IPS-18a (cell line): ENCODE data around the gene EFTUD2.

Experiments used
- H3K27ac ChIP-seq: one replicate; pipeline ENCODE4 v1.5.1; 2013; ENCODE audit warnings: low read length
- H3K27me3 ChIP-seq: one replicate; pipeline ENCODE4 v1.6.1; 2013; ENCODE audit warnings: mild to moderate bottlenecking, low read length; ENCODE audit not compliant: control insufficient read depth, insufficient read depth
- H3K36me3 ChIP-seq: one replicate; pipeline ENCODE4 v1.6.1; 2013; ENCODE audit warnings: low read depth, low read length; ENCODE audit not compliant: control insufficient read depth
- H3K4me1 ChIP-seq: one replicate; pipeline ENCODE4 v1.6.1; 2013; ENCODE audit warnings: low read depth, low read length; ENCODE audit not compliant: control insufficient read depth
- H3K4me3 ChIP-seq: one replicate; pipeline ENCODE4 v1.5.1; 2013; ENCODE audit warnings: low read length
- H3K9ac ChIP-seq: one replicate; pipeline ENCODE4 v1.6.1; 2013; ENCODE audit warnings: mild to moderate bottlenecking, low read length, moderate library complexity
- H3K9me3 ChIP-seq: one replicate; pipeline ENCODE4 v1.6.1; 2013; ENCODE audit warnings: low read depth, low read length; ENCODE audit not compliant: control insufficient read depth

EFTUD2 gene

GRCh38 chr17:44915321-44915726 is 16.1 kb upstream of the EFTUD2 start, which contains the start of gene GFAP:
Gene GFAP, minus strand, starts transcription at chr17:44915500. Its CDS starts 14 bp downstream, at chr17:44915486.
- H3K27me3 ChIP-seq: peaks cover 24% of the 10 kb centered on the region
- no peaks in the 10 kb centered on the region for H3K36me3 ChIP-seq
- no peak within 1 kb of the TSS for H3K27ac ChIP-seq
- H3K9ac ChIP-seq: no peak within 1 kb of the TSS
- no peaks in the 10 kb centered on the region for H3K4me1 ChIP-seq
- no peak within 1 kb of the TSS for H3K4me3 ChIP-seq
- H3K9me3 ChIP-seq: no peaks in the 10 kb centered on the region

- H3K27ac ChIP-seq: no peak overlapping the region
- peaks cover 24% of the 10 kb centered on the region for H3K27me3 ChIP-seq
- H3K9ac ChIP-seq: no peak overlapping the region
- no peaks in the 10 kb centered on the region for H3K4me1 ChIP-seq
- H3K36me3 ChIP-seq: no peaks in the 10 kb centered on the region
- H3K4me3 ChIP-seq: no peak overlapping the region
- H3K9me3 ChIP-seq: no peaks in the 10 kb centered on the region
Measured at GRCh38 chr17:44914698-44915271, 15.5 kb upstream of the EFTUD2 start.

- no peak overlapping the region for H3K27ac ChIP-seq
- no peak overlapping the region for H3K4me3 ChIP-seq
- no peaks in the 10 kb centered on the region for H3K9me3 ChIP-seq
- H3K27me3 ChIP-seq: peaks cover 24% of the 10 kb centered on the region
- H3K9ac ChIP-seq: no peak overlapping the region
- no peaks in the 10 kb centered on the region for H3K36me3 ChIP-seq
- H3K4me1 ChIP-seq: no peaks in the 10 kb centered on the region
Measured at GRCh38 chr17:44914148-44914547, 14.9 kb upstream of the EFTUD2 start.

GRCh38 chr17:44913676-44914075 is 14.4 kb upstream of the EFTUD2 start:
- no peaks in the 10 kb centered on the region for H3K9me3 ChIP-seq
- no peaks in the 10 kb centered on the region for H3K4me1 ChIP-seq
- H3K4me3 ChIP-seq: no peak overlapping the region
- no peaks in the 10 kb centered on the region for H3K36me3 ChIP-seq
- peaks cover 24% of the 10 kb centered on the region for H3K27me3 ChIP-seq
- H3K9ac ChIP-seq: no peak overlapping the region
- H3K27ac ChIP-seq: no peak overlapping the region

- no peak overlapping the region for H3K4me3 ChIP-seq
- no peaks in the 10 kb centered on the region for H3K36me3 ChIP-seq
- no peaks in the 10 kb centered on the region for H3K4me1 ChIP-seq
- H3K27ac ChIP-seq: no peak overlapping the region
- peaks cover 24% of the 10 kb centered on the region for H3K27me3 ChIP-seq
- no peaks in the 10 kb centered on the region for H3K9me3 ChIP-seq
- H3K9ac ChIP-seq: no peak overlapping the region
Measured at GRCh38 chr17:44912763-44913544, 13.7 kb upstream of the EFTUD2 start.

GRCh38 chr17:44911133-44912001 is 12.1 kb upstream of the EFTUD2 start:
- H3K4me1 ChIP-seq: no peaks in the 10 kb centered on the region
- H3K27ac ChIP-seq: no peak overlapping the region
- peak overlapping the region; percentile 49 for H3K4me3 ChIP-seq
- peaks cover 24% of the 10 kb centered on the region for H3K27me3 ChIP-seq
- H3K9me3 ChIP-seq: no peaks in the 10 kb centered on the region
- H3K36me3 ChIP-seq: no peaks in the 10 kb centered on the region
- H3K9ac ChIP-seq: no peak overlapping the region

GRCh38 chr17:44910231-44911106 is 11.2 kb upstream of the EFTUD2 start:
- H3K9ac ChIP-seq: no peak overlapping the region

GRCh38 chr17:44909681-44910144 is 10.5 kb upstream of the EFTUD2 start:
- Histone ChIP-seq H3K4me3 (no peak overlapping the region), H3K27me3 (peaks cover 24% of the 10 kb centered on the region), H3K9me3 (no peaks in the 10 kb centered on the region), H3K36me3 (no peaks in the 10 kb centered on the region), H3K4me1 (no peaks in the 10 kb centered on the region), H3K9ac (no peak overlapping the region), H3K27ac (no peak overlapping the region)

More at GRCh38 chr17:44910231-44911106, 11.2 kb upstream of the EFTUD2 start:
- Histone ChIP-seq H3K36me3 (no peaks in the 10 kb centered on the region), H3K27ac (no peak overlapping the region), H3K4me3 (peak overlapping the region; percentile 49), H3K4me1 (no peaks in the 10 kb centered on the region), H3K9me3 (no peaks in the 10 kb centered on the region), H3K27me3 (peaks cover 24% of the 10 kb centered on the region)

- H3K36me3 ChIP-seq: no peaks in the 10 kb centered on the region
- no peak overlapping the region for H3K27ac ChIP-seq
- no peaks in the 10 kb centered on the region for H3K4me1 ChIP-seq
- H3K9ac ChIP-seq: no peak overlapping the region
- H3K9me3 ChIP-seq: no peaks in the 10 kb centered on the region
- H3K27me3 ChIP-seq: peaks cover 24% of the 10 kb centered on the region
- H3K4me3 ChIP-seq: no peak overlapping the region
Measured at GRCh38 chr17:44908761-44909326, 9.6 kb upstream of the EFTUD2 start.

GRCh38 chr17:44907729-44908470 is 8.7 kb upstream of the EFTUD2 start:
- H3K9me3 ChIP-seq: no peaks in the 10 kb centered on the region

More at GRCh38 chr17:44907729-44908470, 8.7 kb upstream of the EFTUD2 start:
- H3K27ac ChIP-seq: no peak overlapping the region
- no peak overlapping the region for H3K4me3 ChIP-seq
- H3K27me3 ChIP-seq: peaks cover 16% of the 10 kb centered on the region
- no peaks in the 10 kb centered on the region for H3K4me1 ChIP-seq
- no peaks in the 10 kb centered on the region for H3K36me3 ChIP-seq
- H3K9ac ChIP-seq: no peak overlapping the region
